IMR-90 (cell line): Measurements from ENCODE around the gene CKS1B. TPM values are rescaled to one million over a fixed set of nuclear protein-coding genes. Genes with fewer than 3 reads are reported as not detected.

Source experiments
- ATAC-seq: fragments of 200-7000 bp; cut with Tn5 transposase; 2 replicates; pipeline ENCODE4 v1.9.1; 2020; ENCODE audit warnings: low read depth, mild to moderate bottlenecking, moderate library complexity
- BruUV-seq: library from RNA; stranded (reverse); fragments of 400-500 nt; replicated peaks from 2 replicates; lab custom pipeline; 2021; lab: Mats Ljungman, UMichigan
- CTCF ChIA-PET: fragments of 300-600 bp; formaldehyde crosslinking; extraction: SDS; loops from one replicate; lab custom pipeline; 2021; ENCODE audit warnings: antibody characterized with exemption; lab: Yijun Ruan, JAX
- POLR2A ChIA-PET: fragments of 300-600 bp; sonication (Branson Sonifier 250); formaldehyde crosslinking; loops from one replicate; lab custom pipeline; 2022; ENCODE audit warnings: antibody characterized with exemption; ENCODE audit not compliant: unreplicated experiment; lab: Charles Lee
- DNase-seq: peaks from one replicate; pipeline ENCODE4 v3.0.0; 2013
- H2AFZ ChIP-seq: replicated peaks from 2 replicates; pipeline ENCODE3; 2013; ENCODE audit warnings: low read length, mild to moderate bottlenecking; ENCODE audit not compliant: poor library complexity
- H2AK5ac ChIP-seq: 2 replicates; pipeline ENCODE4 v1.6.1; 2013; ENCODE audit warnings: low read depth, low read length, inconsistent platforms
- H2AK9ac ChIP-seq: replicated peaks from 2 replicates; pipeline ENCODE3; 2013; ENCODE audit warnings: mild to moderate bottlenecking, low read depth, low read length, moderate library complexity; ENCODE audit not compliant: poor library complexity
- H2BK120ac ChIP-seq: 2 replicates; pipeline ENCODE4 v1.6.1; 2013; ENCODE audit warnings: low read depth, low read length, inconsistent platforms
- H2BK15ac ChIP-seq: 3 replicates; pipeline ENCODE4 v1.6.1; 2013; ENCODE audit warnings: low read depth, low read length, inconsistent platforms
- H2BK20ac ChIP-seq: 2 replicates; pipeline ENCODE4 v1.6.1; 2013; ENCODE audit warnings: low read depth, mild to moderate bottlenecking, inconsistent platforms, low read length, moderate library complexity
- H2BK5ac ChIP-seq: 2 replicates; pipeline ENCODE4 v1.6.1; 2013; ENCODE audit warnings: mild to moderate bottlenecking, low read depth, low read length, inconsistent platforms; ENCODE audit not compliant: poor library complexity, severe bottlenecking
- H3K14ac ChIP-seq: replicated peaks from 2 replicates; pipeline ENCODE4 v1.6.1; 2013; ENCODE audit warnings: low read depth, low read length, inconsistent platforms
- H3K18ac ChIP-seq: 2 replicates; pipeline ENCODE4 v1.6.1; 2013; ENCODE audit warnings: low read depth, low read length, control low read depth
- H3K23ac ChIP-seq: 2 replicates; pipeline ENCODE4 v1.6.1; 2013; ENCODE audit warnings: low read depth, low read length, inconsistent platforms
- H3K27ac ChIP-seq: 2 replicates; pipeline ENCODE4 v1.5.1; 2013; ENCODE audit warnings: mild to moderate bottlenecking, control low read depth, low read length; ENCODE audit not compliant: insufficient read depth
- H3K27me3 ChIP-seq: 2 replicates; pipeline ENCODE4 v1.6.1; 2013; ENCODE audit warnings: low read length; ENCODE audit not compliant: control insufficient read depth, insufficient read depth
- H3K36me3 ChIP-seq: 2 replicates; pipeline ENCODE4 v1.6.1; 2013; ENCODE audit warnings: low read length, mixed read lengths; ENCODE audit not compliant: control insufficient read depth, insufficient read depth
- H3K4ac ChIP-seq: 2 replicates; pipeline ENCODE4 v1.6.1; 2013; ENCODE audit warnings: low read depth, low read length, inconsistent platforms
- H3K4me1 ChIP-seq: 2 replicates; pipeline ENCODE4 v1.6.1; 2013; ENCODE audit warnings: low read length, mixed read lengths; ENCODE audit not compliant: control insufficient read depth, insufficient read depth
- H3K4me2 ChIP-seq: 2 replicates; pipeline ENCODE4 v1.6.1; 2013; ENCODE audit warnings: low read depth, mild to moderate bottlenecking, control low read depth, low read length, moderate library complexity
- H3K4me3 ChIP-seq: 2 replicates; pipeline ENCODE4 v1.5.1; 2013; ENCODE audit warnings: low read depth, mild to moderate bottlenecking, control low read depth, low read length, moderate library complexity; ENCODE audit not compliant: insufficient read depth
- H3K56ac ChIP-seq: 2 replicates; pipeline ENCODE4 v1.6.1; 2013; ENCODE audit warnings: low read length, inconsistent platforms; ENCODE audit not compliant: insufficient read depth; ENCODE audit errors: extremely low read depth
- H3K79me1 ChIP-seq, 2 experiments: 2 replicates each; pipeline ENCODE4 v1.6.1; 2013; ENCODE audit warnings: low read length in 2 of 2, inconsistent platforms in 1 of 2, low read depth in 1 of 2
- H3K9ac ChIP-seq: 2 replicates; pipeline ENCODE4 v1.6.1; 2013; ENCODE audit warnings: low read depth, low read length, control low read depth
- H3K9me1 ChIP-seq: 2 replicates; pipeline ENCODE4 v1.6.1; 2013; ENCODE audit warnings: low read length, inconsistent platforms; ENCODE audit not compliant: insufficient read depth
- H3K9me3 ChIP-seq: 2 replicates; pipeline ENCODE4 v1.6.1; 2013; ENCODE audit warnings: low read length; ENCODE audit not compliant: control insufficient read depth, insufficient read depth
- H4K20me1 ChIP-seq: 2 replicates; pipeline ENCODE4 v1.6.1; 2013; ENCODE audit warnings: low read length, inconsistent platforms; ENCODE audit not compliant: insufficient read depth
- H4K5ac ChIP-seq: 2 replicates; pipeline ENCODE4 v1.6.1; 2013; ENCODE audit warnings: mild to moderate bottlenecking, low read depth, low read length, control low read depth
- H4K8ac ChIP-seq, 2 experiments: 2 replicates each; pipeline ENCODE4 v1.6.1; 2013; ENCODE audit warnings: low read depth in 2 of 2, low read length in 2 of 2, control low read depth in 1 of 2, inconsistent platforms in 1 of 2
- H4K91ac ChIP-seq: 2 replicates; pipeline ENCODE4 v1.6.1; 2013; ENCODE audit warnings: low read depth, low read length, inconsistent platforms; ENCODE audit not compliant: insufficient read depth
- RFX5 ChIP-seq: IDR thresholded peaks from 2 replicates; pipeline ENCODE4 v1.8.0; 2012; ENCODE audit warnings: low read depth, mild to moderate bottlenecking, low read length, moderate library complexity
- WGBS, 2 experiments: methylation state at CpG; one replicate each; pipeline versions ENCODE4 v1.1.5 to v1.1.7; 2013; ENCODE audit warnings: missing lambda C conversion rate in 2 of 2; ENCODE audit not compliant: insufficient read length in 1 of 2; ENCODE audit errors: extremely low coverage in 2 of 2; 5-methylcytosine and 5-hydroxymethylcytosine counted together
- dilution Hi-C: fragments of 300-500 bp; cut with HindIII; formaldehyde crosslinking; loops from one replicate; pipeline ENCODE4 v1.14.3; 2018; ENCODE audit warnings: low sequenced_read_pairs; ENCODE audit not compliant: unreplicated experiment
- in situ Hi-C: fragments of 300-500 bp; cut with MboI; formaldehyde crosslinking; loops from 3 replicates; pipeline ENCODE4 v1.14.3; 2019; ENCODE audit warnings: low sequenced_read_pairs, inconsistent platforms, mixed read lengths
- intact Hi-C: fragments of 100-400 bp; cut with micrococcal nuclease; formaldehyde crosslinking; loops from 2 replicates; pipeline ENCODE4 v1.10.0; 2022
- polyA plus RNA-seq, 3 experiments: library from polyadenylated mRNA; depleted of rRNA; stranded (reverse); fragments of >200 nt; gene quantifications; 2 replicates each; pipeline ENCODE4 v1.2.3, GENCODE V29; 2012; ENCODE audit warnings: low replicate concordance in 1 of 3
- total RNA-seq: library from RNA; depleted of rRNA; stranded (reverse); fragments of >200 nt; gene quantifications from 2 replicates; pipeline ENCODE4 v1.2.3, GENCODE V29; 2012

CKS1B gene
- total and polyA plus RNA-seq, 2 of the 4 experiments (the other 2 are of a cell fraction): 140 to 195 TPM

DNA sequence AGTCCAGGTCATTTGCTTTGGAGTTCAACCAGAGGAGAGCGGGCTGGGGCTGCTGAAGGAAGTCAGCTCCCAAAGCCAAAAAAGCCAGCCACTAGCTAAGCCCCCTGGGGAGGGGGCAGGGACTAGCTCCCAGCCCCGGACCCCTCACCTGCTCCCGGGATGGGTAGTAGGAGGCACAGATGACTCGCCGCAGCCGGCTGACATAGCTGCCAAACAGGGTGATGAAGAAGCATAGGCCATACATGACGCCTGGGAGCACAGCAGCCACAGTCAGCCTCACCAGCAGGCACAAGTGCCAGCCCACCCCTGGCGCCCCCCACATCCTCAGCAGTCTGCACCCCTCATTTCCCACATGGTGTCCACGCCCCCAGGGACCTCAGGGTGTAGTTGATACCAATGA lies 51.7 kb downstream of the CKS1B start:
- no peak for ATAC-seq
- H3K9me1 ChIP-seq: peaks cover 4% of the 10 kb centered on the region
- no peaks in the 10 kb centered on the region for H3K9me3 ChIP-seq
- peaks cover 18% of the 10 kb centered on the region for H3K27me3 ChIP-seq
- H4K5ac ChIP-seq: no peak overlapping the region
- no peaks in the 10 kb centered on the region for H3K79me1 ChIP-seq
- no peak overlapping the region for H4K91ac ChIP-seq
- no peak for TF ChIP-seq RFX5
- no peak overlapping the region for H2AK5ac ChIP-seq
- H2BK20ac ChIP-seq: no peak overlapping the region
- 60% methylated on average over 1 of the region's 9 CpGs; no CpG with 5 or more reads in 1 of the 2 experiments for WGBS, 2 experiments
- no peaks in the 10 kb centered on the region for H3K36me3 ChIP-seq
- H2BK5ac ChIP-seq: no peak overlapping the region
- H3K14ac ChIP-seq: no peak overlapping the region
- H2AFZ ChIP-seq: peak overlapping the region; percentile 65
- no peak overlapping the region for H2BK120ac ChIP-seq
- ChIA-PET POLR2A (no interaction called here), CTCF (interaction anchor here (1.0 kb wide), 1 partner anchor 27 kb away, joined by 3 read pairs; no protein-coding TSS in a partner anchor)
- H2AK9ac ChIP-seq: no peak overlapping the region
- H2BK15ac ChIP-seq: no peak overlapping the region
- BruUV-seq: no TSS peak
- peaks cover 3% of the 10 kb centered on the region; the same call in 1 of the 2 replicates for H3K4me1 ChIP-seq
- no peak overlapping the region for H3K4ac ChIP-seq
- H3K9ac ChIP-seq: no peak overlapping the region
- dilution Hi-C loops (no loop called here), intact Hi-C loops (no loop called here), in situ Hi-C loops (no loop called here)
- no peak overlapping the region for H4K8ac ChIP-seq
- no peak for DNase-seq
- no peak overlapping the region for H3K18ac ChIP-seq
- no peak overlapping the region for H3K23ac ChIP-seq
- H4K20me1 ChIP-seq: no peaks in the 10 kb centered on the region; the same call in 1 of the 2 replicates
- H3K56ac ChIP-seq: no peak overlapping the region
- no peak overlapping the region for H3K27ac ChIP-seq
- no peak overlapping the region for H3K4me3 ChIP-seq
- H3K4me2 ChIP-seq: no peak overlapping the region
